RWPE1 (cell line): ENCODE results near the gene INSR.
"Not testable (repeated sequence)": the region's sequence is repeated elsewhere in the genome, so short reads cannot be mapped to it uniquely, and the experiment has no call there.

ENCODE experiments used
- CTCF ChIA-PET: fragments of 350-600 bp; sonication (Branson Sonifier 250); formaldehyde crosslinking; extraction: SDS; loops from one replicate; lab custom pipeline; 2021; lab: Yijun Ruan, JAX
- POLR2A ChIA-PET: fragments of 400-600 bp; formaldehyde crosslinking; extraction: SDS; loops from one replicate; lab custom pipeline; 2020; ENCODE audit warnings: antibody characterized with exemption; ENCODE audit not compliant: low non-redundant PET; lab: Yijun Ruan, JAX
- DNase-seq: peaks from one replicate; pipeline ENCODE4 v3.0.0; 2012; ENCODE audit warnings: low spot score
- H3K27ac ChIP-seq: fragments of 450-650 bp; 2 replicates; pipeline ENCODE4 v1.5.1; 2017
- TF ChIP-seq, protein P1 (sequence below): fragments of 450-650 bp; conservative IDR thresholded peaks from 2 replicates; pipeline ENCODE4 v1.5.1; 2017; ENCODE audit warnings: low read depth, mild to moderate bottlenecking

INSR gene

DNA sequence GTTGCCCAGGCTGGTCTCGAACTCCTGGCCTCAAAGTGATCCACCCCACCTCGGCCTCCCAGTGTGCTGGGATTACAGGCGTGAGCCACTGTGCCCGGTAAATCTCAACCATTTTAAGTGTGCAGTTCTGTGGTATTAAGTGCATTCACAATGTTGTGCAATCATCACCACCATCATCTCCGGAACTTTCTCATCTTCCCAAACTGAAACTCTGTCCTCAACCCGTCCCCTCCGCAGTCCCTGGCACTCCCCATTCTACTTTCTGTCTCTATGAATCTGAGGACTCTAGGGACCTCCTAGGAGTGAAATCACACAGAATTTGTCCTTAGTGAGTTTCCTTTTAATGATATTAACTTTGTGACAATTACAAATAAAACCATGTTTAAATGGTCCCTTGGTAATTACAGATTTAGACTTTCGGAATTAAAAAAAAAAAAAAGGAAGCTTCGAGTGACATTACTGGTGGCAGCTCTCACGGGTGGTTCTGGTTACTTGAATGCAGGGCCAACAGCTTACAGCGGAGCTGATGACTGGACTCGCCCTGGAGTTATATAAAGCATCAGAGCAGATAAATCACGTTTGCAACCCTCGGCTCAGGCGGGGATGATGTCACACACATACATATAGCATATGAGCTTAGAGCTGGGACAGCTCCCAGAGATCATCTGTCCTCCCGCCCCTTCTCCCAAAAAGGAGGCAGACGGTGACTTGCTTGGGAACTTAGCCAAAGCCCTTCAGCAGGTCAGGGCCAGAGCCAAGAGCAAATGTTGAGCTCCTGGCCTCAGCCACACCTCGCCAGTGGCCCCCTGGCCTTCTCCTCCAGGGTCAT lies 134.9 kb downstream of the INSR start:
- POLR2A ChIA-PET, result no interaction called here
- CTCF ChIA-PET, result interaction anchor here (0.5 kb wide), 1 partner anchor 81 kb away, joined by 4 read pairs; no protein-coding TSS in a partner anchor
- DNase-seq, result no peak
- peak overlapping the region; percentile 49 for H3K27ac ChIP-seq
- TF ChIP-seq, protein P1, sequence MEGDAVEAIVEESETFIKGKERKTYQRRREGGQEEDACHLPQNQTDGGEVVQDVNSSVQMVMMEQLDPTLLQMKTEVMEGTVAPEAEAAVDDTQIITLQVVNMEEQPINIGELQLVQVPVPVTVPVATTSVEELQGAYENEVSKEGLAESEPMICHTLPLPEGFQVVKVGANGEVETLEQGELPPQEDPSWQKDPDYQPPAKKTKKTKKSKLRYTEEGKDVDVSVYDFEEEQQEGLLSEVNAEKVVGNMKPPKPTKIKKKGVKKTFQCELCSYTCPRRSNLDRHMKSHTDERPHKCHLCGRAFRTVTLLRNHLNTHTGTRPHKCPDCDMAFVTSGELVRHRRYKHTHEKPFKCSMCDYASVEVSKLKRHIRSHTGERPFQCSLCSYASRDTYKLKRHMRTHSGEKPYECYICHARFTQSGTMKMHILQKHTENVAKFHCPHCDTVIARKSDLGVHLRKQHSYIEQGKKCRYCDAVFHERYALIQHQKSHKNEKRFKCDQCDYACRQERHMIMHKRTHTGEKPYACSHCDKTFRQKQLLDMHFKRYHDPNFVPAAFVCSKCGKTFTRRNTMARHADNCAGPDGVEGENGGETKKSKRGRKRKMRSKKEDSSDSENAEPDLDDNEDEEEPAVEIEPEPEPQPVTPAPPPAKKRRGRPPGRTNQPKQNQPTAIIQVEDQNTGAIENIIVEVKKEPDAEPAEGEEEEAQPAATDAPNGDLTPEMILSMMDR, result no peak

DNA sequence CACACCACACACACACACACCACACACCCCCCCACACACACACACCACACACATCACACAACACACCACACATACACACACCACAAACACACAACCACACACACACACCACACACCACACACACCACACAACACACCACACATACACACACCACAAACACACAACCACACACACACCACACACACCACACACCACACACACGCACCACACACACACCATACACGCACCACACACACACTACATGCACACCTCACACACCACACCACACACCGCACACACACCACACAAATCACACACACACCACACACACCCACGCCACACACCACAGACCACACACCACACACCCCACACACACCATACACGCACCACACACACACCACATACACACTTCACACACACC lies 141.2 kb downstream of the INSR start:
- DNase-seq, result no peak
- CTCF ChIA-PET, result interaction anchor here (0.6 kb wide), 2 partner anchors 285 to 646 kb away, joined by 3 read pairs; no protein-coding TSS in a partner anchor
- TF ChIP-seq, protein P1, result no peak
- H3K27ac ChIP-seq, result no peak overlapping the region
- POLR2A ChIA-PET, result no interaction called here

DNA sequence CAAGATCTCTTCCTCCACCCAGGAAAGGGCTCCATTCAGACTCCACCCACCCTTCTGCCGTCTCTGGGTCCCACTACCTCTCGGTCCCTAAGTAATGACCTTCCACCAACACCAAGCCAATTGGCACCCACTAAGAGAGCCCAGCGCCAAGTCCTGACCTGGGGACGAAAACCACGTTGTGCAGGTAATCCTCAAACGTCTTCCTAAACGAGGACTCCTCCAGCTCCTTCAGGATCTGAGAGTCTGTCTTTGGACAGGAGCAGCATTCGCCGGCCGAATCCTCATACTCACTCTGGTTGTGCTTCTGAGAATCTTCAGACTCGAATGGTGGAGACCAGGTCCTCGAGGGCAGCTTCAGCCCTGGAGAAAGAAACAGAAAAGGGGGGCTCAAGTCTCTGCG lies 141.6 kb downstream of the INSR start:
- no peak overlapping the region for H3K27ac ChIP-seq
- CTCF ChIA-PET, result no interaction called here
- no peak for DNase-seq
- TF ChIP-seq, protein P1, result no peak
- POLR2A ChIA-PET, result no interaction called here

DNA sequence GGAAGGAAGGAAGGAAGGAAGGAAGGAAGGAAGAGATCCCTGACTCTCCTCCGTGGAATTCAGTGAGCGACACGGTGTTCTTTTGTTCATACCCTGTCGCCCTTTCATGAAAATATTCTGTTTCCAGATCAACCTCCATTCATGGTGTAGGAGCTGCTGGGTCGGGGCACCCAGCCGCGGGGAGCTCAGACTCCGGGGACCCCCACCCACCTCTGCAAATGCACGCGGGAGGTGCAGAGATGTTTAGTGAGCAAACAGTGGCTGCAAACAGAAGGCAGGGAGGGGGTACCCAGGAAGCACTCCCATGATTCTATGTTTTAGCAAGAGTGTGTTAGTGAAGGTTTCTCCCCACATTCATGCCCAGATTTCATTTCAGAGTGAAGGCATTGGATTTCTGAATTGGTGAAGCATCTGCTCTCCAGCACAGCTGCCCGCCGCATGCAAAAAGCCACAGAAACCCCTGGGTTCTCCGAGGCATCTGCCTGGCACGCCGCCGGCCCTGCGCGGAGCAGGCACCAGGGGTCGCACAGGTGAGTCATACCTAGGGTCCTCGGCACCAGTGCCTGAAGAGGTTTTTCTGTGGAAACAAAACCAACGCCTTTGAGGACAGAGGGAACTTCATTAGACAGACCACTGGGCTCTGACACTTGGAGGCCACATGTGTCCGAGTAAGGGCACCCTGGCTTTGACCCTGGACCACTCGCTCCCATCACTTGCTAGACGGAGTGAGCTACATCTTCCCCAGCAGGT lies 144.1 kb downstream of the INSR start:
- no peak for DNase-seq
- peak overlapping the region; percentile 28 for H3K27ac ChIP-seq
- ChIA-PET CTCF (interaction anchor here (0.5 to 0.7 kb wide), 3 partner anchors 101 to 202 kb away, joined by 3 to 6 read pairs (median 4); no protein-coding TSS in a partner anchor), POLR2A (no interaction called here)
- TF ChIP-seq, protein P1, result no peak

DNA sequence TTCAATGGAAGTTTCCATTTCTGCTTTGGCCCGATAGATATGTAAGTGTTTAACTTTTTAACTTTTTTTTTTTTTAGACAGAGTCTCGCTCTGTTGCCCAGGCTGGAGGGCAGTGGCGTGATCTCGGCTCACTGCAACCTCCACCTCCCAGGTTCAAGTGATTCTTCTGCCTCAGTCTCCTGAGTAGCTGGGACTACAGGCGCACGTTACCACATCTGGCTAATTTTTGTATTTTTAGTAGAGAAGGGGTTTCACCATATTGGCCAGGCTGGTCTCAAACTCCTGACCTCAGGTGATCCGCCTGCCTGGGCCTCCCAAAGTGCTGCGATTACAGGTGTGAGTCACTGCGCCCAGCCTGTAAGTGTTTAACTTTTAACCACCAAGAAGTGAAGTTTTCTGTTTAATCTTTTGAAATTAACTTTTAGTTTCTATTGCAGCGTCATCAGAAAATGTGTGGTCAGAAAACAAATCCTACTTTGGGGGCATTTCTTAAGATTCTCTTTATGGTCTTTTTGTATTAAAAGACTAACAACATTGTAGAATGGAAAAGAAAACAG lies 147.0 kb downstream of the INSR start:
- CTCF ChIA-PET, result interaction anchor here (0.6 kb wide), 2 partner anchors 11 to 19 kb away, joined by 3 to 7 read pairs; no protein-coding TSS in a partner anchor
- DNase-seq, POLR2A ChIA-PET, H3K27ac ChIP-seq: not testable (repeated sequence)

DNA sequence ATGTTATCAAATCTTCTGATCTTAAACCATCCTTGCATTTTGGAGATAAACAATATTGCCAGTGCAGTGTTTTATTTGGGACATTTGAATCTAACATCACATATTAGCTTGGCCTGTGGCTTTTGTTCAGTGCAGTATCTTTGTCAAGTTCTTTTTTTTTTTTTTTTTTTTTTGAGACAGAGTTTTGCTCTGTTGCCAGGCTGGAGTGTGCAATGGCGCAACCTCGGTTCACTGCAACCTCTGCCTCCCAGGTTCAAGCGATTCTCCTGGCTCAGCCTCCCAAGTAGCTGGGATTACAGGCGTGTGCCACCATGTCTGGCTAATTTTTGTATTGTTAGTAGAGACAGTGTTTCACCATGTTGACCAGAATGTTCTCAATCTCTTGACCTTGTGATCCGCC lies 148.1 kb downstream of the INSR start:
- CTCF ChIA-PET, H3K27ac ChIP-seq, DNase-seq: not testable (repeated sequence)
- POLR2A ChIA-PET, result interaction anchor here (0.7 kb wide), 1 partner anchor 1548 kb away, joined by 8 read pairs; no protein-coding TSS in a partner anchor

DNA sequence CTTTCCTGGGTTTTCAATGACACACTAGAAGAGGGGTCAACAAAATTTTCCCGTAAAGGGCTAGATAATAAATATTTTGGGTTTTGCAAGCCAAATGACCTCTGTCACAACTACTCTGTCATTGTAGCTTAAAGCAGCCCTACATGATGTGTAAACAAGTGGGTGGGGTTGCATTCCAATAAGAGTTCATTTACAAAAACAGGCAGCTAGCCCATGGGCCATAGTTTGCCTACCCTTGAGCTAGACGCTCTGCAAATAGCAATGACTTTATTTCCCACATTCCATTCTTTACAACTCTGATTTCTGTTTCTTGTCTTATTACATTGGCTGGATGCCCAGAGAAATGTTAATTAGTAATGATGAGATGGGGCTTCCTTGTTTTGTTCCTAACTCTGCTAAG lies 148.7 kb downstream of the INSR start:
- ChIA-PET CTCF (no interaction called here), POLR2A (no interaction called here)
- no peak for DNase-seq
- H3K27ac ChIP-seq, result no peak overlapping the region
- TF ChIP-seq, protein P1, result no peak
